Hepatocyte (in vitro differentiated cells): ENCODE results near the gene BUD13. TPM values are rescaled to one million over a fixed set of nuclear protein-coding genes. Genes with fewer than 3 reads are reported as not detected.

Source experiments
- DNase-seq: peaks from one replicate; pipeline ENCODE4 v3.0.0-alpha.2; 2016; ENCODE audit warnings: low spot score
- H2AFZ ChIP-seq: fragments of 200-600 bp; sonication (generic); 2 replicates; pipeline ENCODE4 v1.6.0; 2016; ENCODE audit warnings: antibody characterized with exemption, mild to moderate bottlenecking
- H3K27ac ChIP-seq: fragments of 200-600 bp; sonication (generic); 2 replicates; pipeline ENCODE4 v1.5.1; 2016; ENCODE audit warnings: mild to moderate bottlenecking
- H3K27me3 ChIP-seq: fragments of 200-600 bp; sonication (generic); 2 replicates; pipeline ENCODE4 v1.6.1; 2016
- H3K36me3 ChIP-seq: fragments of 200-600 bp; sonication (generic); replicated peaks from 2 replicates; pipeline ENCODE4 v1.5.1; 2016; ENCODE audit warnings: low read depth; ENCODE audit not compliant: insufficient read depth
- H3K4me1 ChIP-seq: fragments of 200-600 bp; sonication (generic); 2 replicates; pipeline ENCODE4 v1.5.1; 2016; ENCODE audit warnings: mild to moderate bottlenecking, moderate library complexity; ENCODE audit not compliant: insufficient read depth
- H3K4me2 ChIP-seq: fragments of 200-600 bp; sonication (generic); 2 replicates; pipeline ENCODE4 v1.6.0; 2016
- H3K4me3 ChIP-seq: fragments of 200-600 bp; sonication (generic); 2 replicates; pipeline ENCODE4 v1.5.1; 2016; ENCODE audit warnings: mild to moderate bottlenecking
- H3K79me2 ChIP-seq: fragments of 200-600 bp; sonication (generic); 2 replicates; pipeline ENCODE4 v1.6.0; 2017; ENCODE audit warnings: mild to moderate bottlenecking
- H3K9me2 ChIP-seq: fragments of 200-600 bp; sonication (generic); replicated peaks from 2 replicates; pipeline ENCODE4 v1.6.0; 2017; ENCODE audit warnings: mild to moderate bottlenecking; ENCODE audit not compliant: insufficient read depth
- H3K9me3 ChIP-seq: fragments of 200-600 bp; sonication (generic); 2 replicates; pipeline ENCODE4 v1.5.1; 2016; ENCODE audit warnings: low read depth, mild to moderate bottlenecking
- H4K20me1 ChIP-seq: fragments of 200-600 bp; sonication (generic); 2 replicates; pipeline ENCODE4 v1.6.0; 2016; ENCODE audit warnings: mild to moderate bottlenecking; ENCODE audit not compliant: insufficient read depth, poor library complexity, severe bottlenecking
- CTCF ChIP-seq: fragments of 200-600 bp; sonication (generic); IDR thresholded peaks from 2 replicates; pipeline ENCODE4 v1.5.1; 2016; ENCODE audit warnings: antibody characterized with exemption, mild to moderate bottlenecking; ENCODE audit not compliant: poor library complexity
- EZH2 ChIP-seq: fragments of 200-600 bp; sonication (generic); IDR thresholded peaks from 2 replicates; pipeline ENCODE4 v1.6.1; 2016; ENCODE audit warnings: antibody characterized with exemption, mild to moderate bottlenecking, borderline replicate concordance
- EZH2phosphoT487 ChIP-seq: fragments of 200-600 bp; sonication (generic); IDR thresholded peaks from one replicate; pipeline ENCODE4 v1.6.1; 2018; ENCODE audit warnings: antibody characterized with exemption, mild to moderate bottlenecking, low read depth, moderate library complexity; ENCODE audit not compliant: unreplicated experiment, severe bottlenecking
- WGBS: methylation state at CpG from one replicate; pipeline ENCODE4 v1.1.6; 2016; ENCODE audit warnings: low lambda C conversion rate; ENCODE audit errors: missing lambda C conversion rate; 5-methylcytosine and 5-hydroxymethylcytosine counted together
- polyA plus RNA-seq: library from polyadenylated mRNA; unstranded; fragments of >200 nt; fragmentation: Nextera tagmentation; extraction: Ambion mirVana; gene quantifications from 2 replicates; pipeline ENCODE4 v1.2.1, GENCODE V29; 2016
- total RNA-seq: library from RNA; depleted of rRNA; stranded (reverse); fragments of >200 nt; gene quantifications from 2 replicates; pipeline ENCODE4 v1.2.3, GENCODE V29; 2014

The BUD13 gene
- total and polyA plus RNA-seq, 2 experiments from 2014 or later: 11.1 to 12.6 TPM

DNA sequence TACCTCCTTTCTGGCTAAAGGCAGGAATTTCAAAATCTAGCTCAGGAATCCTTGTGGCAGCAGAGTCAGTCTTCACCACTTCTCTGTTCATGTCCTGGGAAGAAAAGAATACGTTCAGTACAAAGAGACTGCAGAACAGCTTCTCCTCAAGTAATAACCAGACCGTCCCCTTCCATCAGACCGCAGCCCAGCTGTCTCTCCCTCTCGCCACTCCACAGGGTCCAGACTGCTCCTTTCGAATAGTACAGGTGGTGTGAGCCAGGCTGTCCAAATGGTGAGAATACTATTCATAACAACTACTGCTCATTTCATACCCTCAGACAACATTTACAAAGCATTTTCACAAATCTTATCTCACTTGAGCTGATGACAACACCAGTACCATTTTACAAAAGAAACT lies 14.2 kb upstream of the BUD13 start:
- 63% methylated on average over 5 of the region's 5 CpGs for WGBS
- peak overlapping the region; percentile 90 for H3K4me2 ChIP-seq
- H2AFZ ChIP-seq: no peak overlapping the region
- TF ChIP-seq CTCF (no peak), EZH2phosphoT487 (no peak), EZH2 (no peak)
- H3K9me3 ChIP-seq: no peaks in the 10 kb centered on the region
- no peak for DNase-seq
- H3K27me3 ChIP-seq: no peaks in the 10 kb centered on the region
- peaks cover 12% of the 10 kb centered on the region for H3K4me1 ChIP-seq
- peaks cover 16% of the 10 kb centered on the region for H3K79me2 ChIP-seq
- no peaks in the 10 kb centered on the region for H3K36me3 ChIP-seq
- H3K4me3 ChIP-seq: peak overlapping the region; percentile 31
- H3K9me2 ChIP-seq: no peaks in the 10 kb centered on the region
- peak overlapping the region; percentile 92 for H3K27ac ChIP-seq
- H4K20me1 ChIP-seq: no peaks in the 10 kb centered on the region

DNA sequence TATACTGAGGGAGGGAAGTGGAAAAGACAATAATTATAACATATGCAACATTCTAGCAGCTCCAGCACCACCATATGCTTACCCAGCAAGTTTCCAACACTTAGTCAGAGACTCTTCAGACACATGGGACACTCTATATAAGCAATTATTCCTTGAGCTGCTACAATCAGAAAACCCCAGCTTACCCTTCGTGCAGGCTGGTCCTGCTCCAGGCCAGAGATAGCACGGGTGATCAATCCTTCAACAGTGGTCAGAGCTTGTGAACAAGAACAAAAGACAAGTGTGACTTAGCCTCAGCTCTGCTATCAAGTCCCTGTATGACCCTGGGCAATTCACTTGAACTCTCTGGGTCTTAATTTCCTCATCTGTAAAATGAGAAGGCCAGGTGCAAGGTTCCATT lies 13.5 kb upstream of the BUD13 start:
- no peaks in the 10 kb centered on the region for H3K9me3 ChIP-seq
- H3K79me2 ChIP-seq: peaks cover 16% of the 10 kb centered on the region
- H3K27ac ChIP-seq: no peak overlapping the region
- no peaks in the 10 kb centered on the region for H3K9me2 ChIP-seq
- no peaks in the 10 kb centered on the region for H4K20me1 ChIP-seq
- H3K27me3 ChIP-seq: no peaks in the 10 kb centered on the region
- H3K4me1 ChIP-seq: peaks cover 12% of the 10 kb centered on the region
- 90% methylated on average over 2 of the region's 2 CpGs for WGBS
- no peak for DNase-seq
- no peak overlapping the region for H2AFZ ChIP-seq
- no peak overlapping the region for H3K4me3 ChIP-seq
- H3K4me2 ChIP-seq: peak overlapping the region; percentile 90
- H3K36me3 ChIP-seq: no peaks in the 10 kb centered on the region
- TF ChIP-seq CTCF: no peak
- TF ChIP-seq EZH2: no peak
- no peak for TF ChIP-seq EZH2phosphoT487

- no peaks in the 10 kb centered on the region for H3K27me3 ChIP-seq
- WGBS: 92% methylated on average over 4 of the region's 4 CpGs
Observed at GRCh38 chr11:116782728-116783127, 9.9 kb upstream of the BUD13 start.

More at GRCh38 chr11:116782728-116783127, 9.9 kb upstream of the BUD13 start:
- Histone ChIP-seq H3K4me1 (peaks cover 5% of the 10 kb centered on the region), H3K4me2 (no peak overlapping the region), H3K27ac (no peak overlapping the region), H4K20me1 (no peaks in the 10 kb centered on the region), H3K4me3 (no peak overlapping the region), H3K36me3 (no peaks in the 10 kb centered on the region), H3K79me2 (peaks cover 16% of the 10 kb centered on the region), H2AFZ (no peak overlapping the region), H3K9me2 (no peaks in the 10 kb centered on the region), H3K9me3 (no peaks in the 10 kb centered on the region)
- DNase-seq: no peak
- TF ChIP-seq EZH2 (no peak), CTCF (no peak), EZH2phosphoT487 (no peak)
